GM21786 (cell line): ENCODE results near the gene UBL4B.

Experiments
- ATAC-seq: cut with Tn5 transposase; IDR thresholded peaks from one replicate; pipeline ENCODE4 v1.9.1; 2021; ENCODE audit not compliant: unreplicated experiment

UBL4B gene

DNA sequence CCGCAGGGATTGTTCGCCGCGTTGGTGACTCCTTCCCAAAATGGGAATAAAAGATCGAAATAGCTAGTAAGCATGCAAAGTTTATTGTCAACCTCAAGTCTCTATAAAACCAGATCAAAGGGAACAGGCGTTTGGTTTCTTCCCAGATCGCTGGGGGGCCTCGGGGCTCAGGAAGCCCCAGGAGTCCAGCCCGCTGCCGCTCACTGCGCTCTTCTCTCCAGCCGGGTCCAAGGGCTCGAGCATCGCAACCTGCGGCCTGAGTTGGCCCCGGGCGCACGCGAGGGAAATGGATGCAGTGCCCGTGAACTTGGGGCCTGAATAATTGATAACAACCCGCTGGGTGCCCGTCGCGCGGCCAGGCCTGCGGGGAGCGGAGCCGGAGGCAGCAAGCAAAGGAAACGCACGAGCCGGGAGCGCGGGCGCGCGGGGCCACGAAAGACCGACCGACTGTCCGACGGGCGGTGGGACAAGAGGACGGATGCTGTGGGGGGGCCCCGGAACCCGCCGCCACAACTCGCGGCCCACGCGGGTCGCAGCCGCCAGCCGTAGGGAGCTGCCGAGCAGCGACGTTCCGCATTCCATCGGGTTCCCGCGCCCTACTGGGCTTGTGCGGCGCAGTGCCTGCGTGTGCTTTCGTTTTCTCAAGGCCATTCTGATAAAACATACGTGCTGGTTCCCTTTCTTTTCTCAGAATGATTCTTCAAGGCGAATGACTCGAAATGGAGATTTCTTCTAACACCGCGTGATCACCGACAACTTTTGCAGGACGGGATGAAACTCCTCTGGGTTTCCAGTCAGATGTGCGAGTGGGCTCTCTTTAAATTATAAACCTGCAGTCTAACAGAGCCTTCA, 27.8 kb upstream of the UBL4B start:
- no peak for ATAC-seq

- no peak for ATAC-seq
Observed at GRCh38 chr1:110085671-110086070, 26.6 kb upstream of the UBL4B start.

DNA sequence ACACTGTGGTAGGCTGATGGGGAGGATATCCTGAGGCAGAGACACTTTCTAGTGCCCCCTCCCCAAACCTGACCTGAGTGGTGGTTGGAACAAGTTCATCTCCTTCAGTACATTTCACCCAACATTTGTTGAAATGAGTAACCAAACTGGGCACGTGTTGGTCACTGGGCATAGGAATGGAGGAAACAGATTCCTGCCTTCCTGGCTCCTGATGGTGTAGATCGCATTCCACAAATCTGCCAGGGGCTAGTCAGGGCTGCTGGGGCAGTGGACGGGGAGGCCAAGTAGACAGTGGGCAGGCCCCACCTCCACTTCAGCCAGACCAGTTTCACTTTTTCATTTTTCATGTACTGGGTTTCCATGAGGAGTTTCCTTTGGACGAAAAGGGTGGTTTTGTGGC, 25.3 kb upstream of the UBL4B start:
- no peak for ATAC-seq

- ATAC-seq, result peak; percentile 71
Observed at GRCh38 chr1:110087812-110088738, 24.2 kb upstream of the UBL4B start.

GRCh38 chr1:110088739-110089316, 23.4 kb upstream of the UBL4B start:
- no peak for ATAC-seq

- no peak for ATAC-seq
Observed at GRCh38 chr1:110089561-110090275, 22.5 kb upstream of the UBL4B start.

- ATAC-seq, result no peak
Observed at GRCh38 chr1:110091381-110091780, 20.9 kb upstream of the UBL4B start.

- no peak for ATAC-seq
Observed at GRCh38 chr1:110091791-110092190, 20.5 kb upstream of the UBL4B start.

DNA sequence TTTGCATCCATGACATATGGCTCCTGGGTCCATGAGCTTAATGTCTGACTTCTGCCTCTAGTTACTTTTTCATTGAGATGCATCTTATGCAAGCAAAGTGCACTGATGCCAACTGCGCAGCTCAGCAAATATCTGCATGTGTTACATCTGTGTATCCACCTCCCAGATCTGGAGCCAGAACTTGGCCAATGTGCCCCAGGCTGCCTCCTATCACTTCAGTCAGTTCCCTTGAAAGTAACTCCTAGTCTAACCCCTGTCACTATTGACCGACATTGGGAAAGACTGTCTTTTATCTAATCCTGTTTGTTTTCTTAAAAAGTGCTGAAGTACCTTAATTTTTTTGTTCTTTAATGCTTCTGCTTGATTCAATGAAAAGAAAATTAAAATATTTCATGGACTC, 19.3 kb upstream of the UBL4B start:
- ATAC-seq, result no peak

DNA sequence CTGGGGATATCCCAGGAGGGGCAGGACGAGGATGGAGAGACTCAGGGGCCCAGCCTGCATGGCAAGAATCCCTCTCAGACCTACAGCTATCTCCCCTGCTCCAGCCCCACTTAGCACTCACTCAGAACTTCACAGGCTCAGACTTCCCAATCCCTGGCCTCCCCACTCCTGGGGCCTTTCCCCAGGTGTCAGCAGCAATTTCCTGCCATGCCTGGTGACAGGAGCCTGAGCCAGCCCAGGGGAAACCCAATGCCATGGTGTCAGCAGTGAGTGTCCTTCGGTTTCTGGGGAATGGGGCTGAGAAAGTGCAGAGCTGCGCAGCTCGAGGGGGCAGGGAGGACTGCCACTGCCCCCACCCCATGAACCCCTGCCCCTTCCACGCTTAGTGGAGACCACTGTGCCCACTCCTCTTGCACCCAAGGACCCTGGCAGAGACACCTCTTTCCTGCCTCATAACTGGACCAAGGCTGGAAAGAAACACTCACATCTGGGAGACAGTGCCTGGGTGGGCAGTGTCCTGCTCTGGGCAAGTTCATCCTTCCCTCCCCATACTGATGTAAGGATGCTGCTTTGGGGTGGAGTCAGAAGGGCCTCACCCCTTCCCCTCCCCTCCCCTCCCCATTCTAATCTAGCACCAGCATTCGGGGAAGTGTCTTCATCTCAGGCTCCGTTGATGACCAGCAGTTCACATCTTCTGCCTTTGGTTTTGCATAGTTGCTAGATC, 17.1 kb upstream of the UBL4B start:
- ATAC-seq, result no peak

- no peak for ATAC-seq
Observed at GRCh38 chr1:110097507-110098221, 14.6 kb upstream of the UBL4B start.

DNA sequence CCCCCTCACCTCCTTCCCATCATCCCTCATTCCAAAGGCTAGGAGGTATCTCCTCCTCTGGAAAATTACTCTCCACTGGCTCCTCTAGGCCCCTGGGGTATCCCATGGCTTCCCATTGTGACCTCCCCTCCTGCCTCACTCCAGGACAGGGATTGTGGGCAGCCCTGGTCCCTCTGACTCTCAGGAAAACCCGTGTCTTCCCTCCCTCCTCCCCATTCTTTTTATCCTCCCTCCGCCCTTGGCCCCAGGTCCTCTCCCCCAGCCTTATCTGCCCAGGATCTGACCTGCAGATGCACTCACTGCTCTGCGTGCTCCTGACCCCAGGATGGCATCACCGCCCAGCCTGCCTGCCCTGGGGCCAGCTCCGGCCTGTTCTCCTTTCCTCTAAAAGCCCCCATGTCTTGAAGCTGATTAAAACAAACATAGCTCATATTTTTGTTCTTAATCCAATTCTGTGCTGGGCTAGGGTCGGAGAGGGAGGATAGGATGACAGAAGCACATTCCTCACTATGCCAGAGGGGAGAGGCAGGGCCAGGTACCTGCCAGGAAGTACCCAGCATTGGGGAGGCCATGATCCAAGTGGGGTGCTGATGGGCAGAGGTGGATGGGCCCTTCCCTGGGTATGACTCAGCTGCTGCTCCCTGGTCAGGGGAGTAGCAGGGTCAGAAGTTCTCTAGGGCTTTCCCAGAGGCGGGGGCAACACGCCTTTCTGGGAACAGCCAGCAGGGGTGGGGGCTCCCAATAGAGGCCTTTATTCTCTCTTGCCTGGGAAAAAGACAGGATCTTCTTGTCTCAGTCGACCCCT, 13.8 kb upstream of the UBL4B start:
- ATAC-seq, result no peak

DNA sequence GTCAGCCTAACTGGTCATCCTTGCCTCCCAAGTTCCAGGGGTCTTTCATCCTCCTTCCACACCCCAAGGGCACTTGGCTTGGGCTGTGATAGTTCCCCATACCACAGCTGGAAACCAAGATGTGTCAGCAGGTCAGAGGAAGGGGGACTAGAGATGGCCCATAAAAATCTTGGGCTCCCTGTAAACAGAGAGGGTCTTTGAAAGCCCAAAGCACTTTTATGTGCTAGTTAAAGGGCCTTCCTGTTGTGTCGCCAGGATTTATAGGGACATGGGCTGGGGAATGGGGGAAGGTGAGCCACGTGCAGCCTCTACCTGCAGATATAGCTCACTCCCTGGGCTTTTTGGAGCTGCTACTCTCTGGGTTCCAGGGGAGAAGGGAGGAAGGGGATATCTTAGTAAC, 11.9 kb upstream of the UBL4B start:
- ATAC-seq, result no peak

GRCh38 chr1:110102081-110102480, 10.2 kb upstream of the UBL4B start:
- ATAC-seq, result no peak

DNA sequence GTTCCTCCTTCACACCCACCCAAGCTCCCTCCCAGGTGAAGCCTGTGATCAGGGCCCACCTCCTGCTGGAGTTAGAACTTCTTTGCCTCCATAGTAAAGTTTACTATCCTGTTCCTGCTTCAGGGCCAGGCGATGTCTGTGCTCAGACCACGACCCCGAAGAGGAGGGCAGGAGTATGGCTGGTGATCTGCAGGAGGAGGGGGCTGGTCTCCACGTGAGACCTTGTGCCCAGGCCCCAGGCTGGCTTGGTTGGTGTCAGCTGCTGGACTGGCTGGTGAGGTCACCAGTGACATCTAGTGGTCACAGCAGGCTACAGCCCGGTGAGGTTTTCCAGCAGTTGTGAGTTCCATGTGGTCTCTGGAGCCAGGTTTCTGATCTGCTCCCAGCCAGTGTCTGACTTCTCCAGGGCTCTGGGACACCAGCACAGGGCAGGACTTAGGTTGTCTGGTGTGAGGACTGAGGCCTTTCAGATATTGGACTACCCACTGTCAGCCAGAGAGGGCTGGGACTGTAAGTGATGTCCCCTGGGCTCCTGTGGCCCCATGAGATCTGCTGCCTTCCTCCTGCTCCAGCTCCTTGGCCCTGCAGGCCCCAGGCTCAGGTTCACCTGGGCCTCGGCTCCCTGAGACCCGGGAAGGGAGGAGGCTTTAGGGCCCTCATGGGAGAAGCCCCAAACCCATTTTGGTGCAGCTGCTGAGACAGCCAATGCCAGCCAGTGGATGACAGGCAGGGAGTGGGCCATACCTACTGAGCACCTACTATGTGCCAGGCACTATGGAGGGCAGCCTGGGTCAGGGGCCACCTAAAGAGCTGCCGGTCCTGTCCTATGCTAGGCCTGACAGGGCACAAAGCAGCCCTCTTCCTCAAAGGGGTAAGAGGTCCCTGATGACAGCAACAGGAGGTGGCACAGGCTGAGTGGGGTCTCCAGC, 6.0 kb upstream of the UBL4B start:
- ATAC-seq, result peak; percentile 48

GRCh38 chr1:110107867-110108469, 4.3 kb upstream of the UBL4B start:
- no peak for ATAC-seq

GRCh38 chr1:110111081-110111480, 1.2 kb upstream of the UBL4B start:
- no peak for ATAC-seq
